ENCODE data around the gene ASPDH. TPM values are rescaled to one million over a fixed set of nuclear protein-coding genes. Genes with fewer than 3 reads are reported as not detected.

ASPDH gene
- total RNA-seq, 2 experiments from 2014 or later, result not detected

DNA sequence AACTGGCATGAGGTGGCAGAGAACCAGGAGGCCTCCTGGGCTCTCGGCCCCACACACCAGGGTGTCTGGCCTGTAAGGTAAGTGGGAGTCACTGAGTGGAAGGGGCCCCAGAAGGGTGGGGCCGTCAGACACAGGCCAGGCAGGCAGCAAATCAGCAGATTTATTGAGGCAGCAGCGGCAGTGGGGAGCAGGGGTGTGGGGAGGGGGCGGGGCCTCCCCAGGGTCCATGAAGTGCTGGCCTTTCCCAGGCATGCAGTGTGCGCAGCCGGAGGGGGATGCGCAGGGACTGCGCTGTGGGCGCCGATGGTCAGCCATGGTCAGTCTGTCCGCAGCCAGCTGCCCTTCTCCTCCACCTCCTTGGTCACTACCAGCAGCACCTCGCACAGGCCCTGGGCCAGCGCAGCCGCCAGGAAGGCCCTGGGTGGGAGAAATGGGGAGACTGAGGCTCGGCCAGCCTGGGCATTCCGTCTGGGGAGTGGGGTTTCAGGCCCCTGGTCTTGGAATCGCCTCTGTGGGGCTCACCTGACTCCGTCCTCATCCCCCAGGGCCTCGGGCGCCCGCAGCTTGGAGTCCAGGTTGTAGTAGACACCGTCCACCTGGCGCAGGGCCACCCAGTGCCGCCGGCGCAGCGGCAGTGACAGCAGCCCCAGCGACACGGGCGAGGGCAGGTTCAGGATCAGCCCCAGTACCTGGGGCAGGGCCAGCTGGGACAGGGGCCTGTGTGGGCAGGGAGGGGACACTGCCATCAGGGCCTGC lies 7.7 kb downstream of the ASPDH start:
- no peak overlapping the region for H3K27ac Mint-ChIP-seq
- ATAC-seq (ENCODE audit: low read depth) (no peak), DNase-seq (no peak)
- no peaks in the 10 kb centered on the region for H3K27me3 Mint-ChIP-seq
- peaks cover 12% of the 10 kb centered on the region for H3K4me1 Mint-ChIP-seq
- H3K9me3 Mint-ChIP-seq, result no peaks in the 10 kb centered on the region
- POLR2A ChIA-PET, result no interaction called here
- no peak overlapping the region for H3K4me3 Mint-ChIP-seq
- H3K36me3 Mint-ChIP-seq, result peaks cover 8% of the 10 kb centered on the region

DNA sequence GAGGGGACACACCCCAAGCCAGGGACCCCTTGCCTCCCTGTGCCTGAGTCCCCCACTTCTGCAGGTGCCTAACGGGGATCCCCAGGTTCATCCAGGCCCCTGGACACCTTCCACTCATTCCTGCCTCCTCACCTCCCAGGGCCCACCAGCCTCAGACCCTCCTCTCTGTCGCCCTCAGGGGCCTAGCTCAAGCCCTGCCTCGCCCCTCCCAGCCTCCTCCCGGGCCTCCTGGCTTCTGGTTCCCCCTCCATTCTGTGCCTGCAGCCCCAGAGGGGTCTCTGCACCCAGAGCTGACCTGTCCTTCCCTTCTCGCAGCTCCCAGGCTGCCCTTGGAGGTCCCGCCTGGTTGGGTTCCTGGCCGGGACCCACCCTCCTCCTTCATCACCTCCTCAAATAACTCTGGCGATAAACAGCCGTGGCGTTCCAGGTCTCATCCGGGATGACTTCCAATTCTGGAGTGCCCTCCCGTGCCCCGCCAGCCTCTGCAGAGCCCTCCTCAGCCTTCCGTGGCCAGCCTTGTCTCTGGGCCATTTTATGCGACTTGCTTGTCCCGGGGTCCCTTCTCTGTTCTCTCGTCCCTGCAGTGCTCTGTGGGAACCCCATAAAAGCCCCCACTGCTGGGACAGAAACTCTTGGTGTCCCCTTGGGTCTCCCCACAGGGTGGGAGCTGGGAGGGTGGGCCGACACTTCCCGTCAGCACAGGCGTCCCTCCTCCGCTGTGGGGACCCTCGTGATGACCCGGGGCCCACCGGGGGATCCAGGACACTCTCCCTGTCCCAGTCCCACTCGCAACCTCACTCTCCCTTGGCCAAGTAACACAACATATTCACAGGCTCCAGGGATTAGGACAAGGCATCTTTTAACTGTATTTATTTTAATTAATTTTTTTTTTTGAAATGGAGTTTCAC lies 11.9 kb downstream of the ASPDH start:
- POLR2A ChIA-PET, result interaction anchor here (1.4 kb wide), 1 partner anchor 9 kb away, joined by 3 read pairs; the partner anchor contains the start of gene JOSD2
- Mint-ChIP-seq H3K27ac (no peak overlapping the region), H3K27me3 (no peaks in the 10 kb centered on the region), H3K4me3 (no peak overlapping the region), H3K9me3 (no peaks in the 10 kb centered on the region), H3K4me1 (no peaks in the 10 kb centered on the region), H3K36me3 (peaks cover 1% of the 10 kb centered on the region)
- DNase-seq (no peak), ATAC-seq (ENCODE audit: low read depth) (no peak)

DNA sequence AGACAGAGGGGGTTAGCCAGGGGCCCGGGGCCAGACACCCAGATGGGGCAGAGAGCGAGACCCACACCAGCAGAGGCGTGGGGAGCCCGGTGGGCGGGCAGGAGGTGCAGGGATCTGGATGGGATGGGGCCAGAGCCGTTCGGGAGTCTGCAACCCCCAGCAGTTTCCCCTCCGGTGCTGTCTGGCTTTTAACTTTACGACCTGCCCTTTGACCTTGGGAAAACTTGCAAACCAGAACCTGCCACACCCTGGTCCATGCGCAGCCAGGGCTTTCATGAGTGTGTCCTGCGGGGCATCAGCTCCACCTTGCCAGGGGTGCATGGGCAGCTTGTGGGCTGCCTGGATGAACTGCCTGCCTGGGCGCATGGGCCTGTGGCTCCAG lies 12.5 kb downstream of the ASPDH start:
- H3K9me3 Mint-ChIP-seq, result no peaks in the 10 kb centered on the region
- H3K4me1 Mint-ChIP-seq, result no peaks in the 10 kb centered on the region
- no peaks in the 10 kb centered on the region for H3K36me3 Mint-ChIP-seq
- POLR2A ChIA-PET, result interaction anchor here (1.4 kb wide), 1 partner anchor 10 kb away, joined by 3 read pairs; the partner anchor contains the start of gene JOSD2
- H3K27me3 Mint-ChIP-seq, result no peaks in the 10 kb centered on the region
- H3K4me3 Mint-ChIP-seq, result no peak overlapping the region
- DNase-seq (no peak), ATAC-seq (ENCODE audit: low read depth) (no peak)
- H3K27ac Mint-ChIP-seq, result no peak overlapping the region

DNA sequence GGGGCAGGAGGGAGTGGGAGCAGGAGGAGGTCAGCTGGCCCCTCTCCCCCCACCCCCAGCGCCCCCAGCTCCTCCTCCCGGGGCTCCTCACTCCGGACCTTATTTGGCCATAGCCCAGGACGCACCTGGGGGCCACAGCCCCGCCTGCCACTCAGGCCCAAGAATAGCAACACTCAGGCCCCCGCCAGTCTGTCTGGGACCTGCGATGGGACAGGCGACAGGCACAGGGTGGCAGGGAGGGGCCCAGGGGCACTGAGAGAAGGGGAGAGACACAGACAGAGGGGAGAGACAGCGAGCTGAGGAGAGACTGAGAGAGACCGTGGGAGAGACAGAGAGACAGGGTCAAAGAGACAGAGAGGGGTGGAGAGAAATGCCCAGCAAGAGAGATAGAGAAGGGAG lies 13.0 kb downstream of the ASPDH start:
- no peaks in the 10 kb centered on the region for H3K36me3 Mint-ChIP-seq
- no peaks in the 10 kb centered on the region for H3K4me1 Mint-ChIP-seq
- no peaks in the 10 kb centered on the region for H3K9me3 Mint-ChIP-seq
- DNase-seq, result no peak
- no peaks in the 10 kb centered on the region for H3K27me3 Mint-ChIP-seq
- H3K27ac Mint-ChIP-seq, result no peak overlapping the region
- ATAC-seq (ENCODE audit: low read depth), result no peak
- H3K4me3 Mint-ChIP-seq, result no peak overlapping the region
- POLR2A ChIA-PET, result interaction anchor here (1.4 kb wide), 1 partner anchor 10 kb away, joined by 3 read pairs; the partner anchor contains the start of gene JOSD2

DNA sequence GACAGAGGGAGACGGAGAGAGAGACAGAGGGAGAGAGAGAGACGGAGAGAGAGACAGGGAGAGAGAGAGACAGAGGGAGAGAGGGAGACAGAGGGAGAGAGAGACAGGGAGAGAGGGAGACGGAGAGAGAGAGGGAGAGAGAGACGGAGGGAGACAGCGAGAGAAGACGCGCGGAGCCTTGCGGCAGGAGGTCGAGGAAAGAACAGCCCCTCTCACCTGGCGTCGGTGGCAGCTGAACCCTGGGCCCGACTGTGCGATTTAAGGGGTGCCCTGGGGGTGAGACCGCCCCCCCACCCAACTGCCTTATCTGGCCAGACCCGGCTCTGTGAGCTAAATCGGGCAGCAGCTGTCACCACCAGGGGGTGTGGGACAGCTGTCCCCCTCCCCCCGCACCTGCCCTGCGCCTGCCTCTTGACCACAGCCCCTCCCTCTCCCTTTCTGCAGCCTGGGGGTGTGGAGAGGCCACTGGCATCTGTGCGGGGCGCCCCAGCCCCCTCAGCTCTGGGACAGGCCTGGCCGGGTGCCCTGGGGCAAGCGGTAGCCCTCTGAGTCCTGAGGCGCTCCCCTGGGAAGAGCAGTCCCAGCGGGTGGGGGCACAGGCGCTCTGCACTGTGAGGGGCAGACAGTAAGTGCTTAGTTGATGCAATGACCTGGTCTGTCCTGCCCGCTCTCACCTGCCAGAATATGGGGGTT lies 13.5 kb downstream of the ASPDH start:
- ATAC-seq (ENCODE audit: low read depth) (peak; percentile 40), DNase-seq (no peak)
- no peak overlapping the region for H3K27ac Mint-ChIP-seq
- POLR2A ChIA-PET, result interaction anchor here (1.4 kb wide), 1 partner anchor 11 kb away, joined by 3 read pairs; the partner anchor contains the start of gene JOSD2
- no peaks in the 10 kb centered on the region for H3K4me1 Mint-ChIP-seq
- H3K36me3 Mint-ChIP-seq, result no peaks in the 10 kb centered on the region
- H3K9me3 Mint-ChIP-seq, result no peaks in the 10 kb centered on the region
- H3K4me3 Mint-ChIP-seq, result no peak overlapping the region
- no peaks in the 10 kb centered on the region for H3K27me3 Mint-ChIP-seq

DNA sequence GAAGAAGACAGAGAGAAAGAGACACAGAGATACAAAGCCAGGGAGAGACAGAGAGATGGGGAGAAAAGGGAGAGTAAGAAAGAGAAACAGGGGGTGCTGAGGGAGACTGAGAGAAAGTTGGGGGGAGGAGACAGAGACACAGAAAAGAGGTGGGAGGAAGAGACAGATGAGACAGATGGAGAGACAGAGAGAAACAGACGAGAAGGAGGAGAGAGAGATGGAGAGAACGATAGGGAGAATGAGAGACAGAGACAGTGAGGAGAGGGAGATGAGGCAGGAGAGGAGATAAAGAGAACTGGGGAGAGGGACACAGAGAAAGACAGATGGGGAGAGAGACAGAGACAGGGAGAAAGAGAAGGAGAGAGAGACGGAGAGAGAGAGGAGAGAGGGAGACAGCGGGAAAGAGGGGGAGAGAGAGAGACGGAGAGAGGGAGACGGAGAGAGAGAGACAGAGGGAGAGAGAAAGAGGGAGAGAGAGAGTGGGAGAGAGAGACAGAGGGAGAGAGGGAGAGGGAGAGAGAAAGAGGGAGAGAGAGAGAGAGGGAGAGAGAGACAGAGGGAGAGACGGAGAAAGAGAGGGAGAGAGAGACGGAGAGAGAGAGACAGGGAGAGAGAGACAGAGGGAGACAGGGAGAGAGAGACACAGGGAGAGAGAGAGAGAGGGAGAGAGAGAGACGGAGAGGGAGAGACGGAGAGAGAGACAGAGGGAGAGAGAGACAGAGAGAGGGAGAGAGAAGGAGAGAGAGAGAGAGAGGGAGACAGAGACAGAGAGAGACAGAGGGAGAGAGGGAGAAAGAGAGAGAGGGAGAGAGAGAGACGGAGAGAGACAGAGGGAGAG lies 15.3 kb downstream of the ASPDH start:
- no peaks in the 10 kb centered on the region for H3K4me1 Mint-ChIP-seq
- no peak overlapping the region for H3K4me3 Mint-ChIP-seq
- DNase-seq, result no peak
- no peak for ATAC-seq (ENCODE audit: low read depth)
- POLR2A ChIA-PET, result no interaction called here
- no peaks in the 10 kb centered on the region for H3K27me3 Mint-ChIP-seq
- H3K27ac Mint-ChIP-seq, result no peak overlapping the region
- no peaks in the 10 kb centered on the region for H3K9me3 Mint-ChIP-seq
- no peaks in the 10 kb centered on the region for H3K36me3 Mint-ChIP-seq

DNA sequence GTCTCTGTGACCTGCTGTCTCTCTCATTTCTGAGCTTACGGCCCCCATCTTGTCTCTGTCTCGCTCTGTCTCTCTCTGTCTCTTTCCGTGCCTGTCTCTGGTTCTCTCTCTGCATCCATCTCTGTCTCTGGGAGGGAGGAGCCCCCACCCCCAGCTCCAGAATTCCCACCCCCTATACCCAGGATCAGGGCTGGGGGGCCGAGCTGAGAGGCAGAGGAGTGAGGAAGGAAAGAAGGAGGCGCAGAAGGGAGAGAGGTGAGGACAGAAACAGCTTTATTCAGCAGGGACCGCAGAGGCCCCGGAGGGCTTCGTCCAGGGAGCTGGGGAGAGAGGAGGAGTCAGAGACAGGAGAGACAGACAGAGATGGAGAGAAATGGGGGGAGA lies 16.7 kb downstream of the ASPDH start:
- peaks cover under 1% of the 10 kb centered on the region for H3K27me3 Mint-ChIP-seq
- peaks cover 5% of the 10 kb centered on the region for H3K4me1 Mint-ChIP-seq
- H3K4me3 Mint-ChIP-seq, result no peak overlapping the region
- H3K36me3 Mint-ChIP-seq, result no peaks in the 10 kb centered on the region
- no peak for ATAC-seq (ENCODE audit: low read depth)
- POLR2A ChIA-PET, result no interaction called here
- H3K9me3 Mint-ChIP-seq, result no peaks in the 10 kb centered on the region
- no peak overlapping the region for H3K27ac Mint-ChIP-seq
- no peak for DNase-seq

DNA sequence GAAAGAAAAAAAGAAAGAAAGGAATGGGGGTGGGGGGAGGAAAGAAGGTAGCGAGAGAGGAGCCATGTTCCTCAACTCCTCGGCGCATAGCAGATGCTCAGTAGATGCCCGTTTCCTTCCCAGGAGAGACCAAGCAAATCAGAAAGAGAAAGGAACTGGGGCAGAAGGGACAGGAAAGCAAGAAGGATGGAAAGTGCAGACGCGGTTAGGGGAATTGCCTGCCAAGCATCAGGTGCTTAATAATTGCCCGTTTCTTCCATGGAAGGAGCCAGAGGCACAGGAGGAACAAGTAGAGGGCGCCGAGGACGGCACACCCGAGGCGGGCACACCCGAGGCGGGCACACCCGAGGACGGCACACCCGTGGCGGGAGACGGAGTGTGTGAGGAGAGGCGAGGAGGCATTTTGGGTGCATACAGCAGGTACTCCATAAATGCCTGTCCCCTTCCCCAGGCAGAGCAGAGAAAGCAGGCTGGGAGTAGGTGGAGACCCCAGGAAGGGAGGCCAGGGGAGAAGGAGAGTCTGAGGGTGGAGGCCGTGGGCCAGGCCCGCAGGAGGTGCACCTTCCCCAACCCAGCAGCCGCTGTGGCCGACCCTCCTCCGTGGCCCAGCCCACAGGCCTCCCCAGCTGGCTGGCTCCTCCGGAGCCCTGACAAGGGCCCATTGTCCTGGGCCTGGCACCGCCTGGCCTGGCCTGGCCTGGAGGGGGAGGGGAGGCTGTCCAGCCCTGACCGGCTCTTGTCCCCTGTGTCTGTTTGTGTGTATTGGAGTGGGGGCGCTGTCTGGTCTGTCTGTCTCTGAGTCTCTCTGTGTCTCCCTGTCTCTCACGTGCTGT lies 17.3 kb downstream of the ASPDH start:
- Mint-ChIP-seq H3K27ac (no peak overlapping the region), H3K27me3 (peaks cover 5% of the 10 kb centered on the region), H3K36me3 (no peaks in the 10 kb centered on the region), H3K4me1 (peaks cover 11% of the 10 kb centered on the region), H3K9me3 (no peaks in the 10 kb centered on the region), H3K4me3 (no peak overlapping the region)
- no peak for DNase-seq
- ATAC-seq (ENCODE audit: low read depth), result no peak
- POLR2A ChIA-PET, result no interaction called here

DNA sequence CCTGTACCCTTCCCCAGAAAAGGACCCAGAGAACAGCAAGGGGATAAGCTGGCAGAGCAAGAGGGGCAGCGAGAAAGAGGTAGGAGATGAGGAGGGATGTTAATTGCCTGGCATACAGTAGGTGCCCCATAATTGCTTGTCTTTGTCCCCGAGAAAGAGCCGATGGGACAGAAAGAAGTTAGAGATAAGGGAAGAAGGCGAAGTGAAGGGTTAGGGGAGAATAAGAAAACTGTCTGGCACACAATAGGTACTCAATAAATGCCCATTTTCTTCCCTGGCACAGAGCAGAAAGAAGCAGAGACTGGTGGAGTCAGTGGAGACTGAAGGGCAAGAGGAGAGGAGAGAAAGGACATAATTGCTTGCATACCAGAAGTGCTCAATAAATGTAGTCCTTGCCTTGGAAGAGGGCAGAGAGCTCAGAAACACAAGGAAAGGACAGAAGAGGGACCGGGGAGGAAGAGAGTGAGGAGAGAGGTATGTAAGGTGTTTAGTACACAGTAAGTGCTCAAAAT lies 18.6 kb downstream of the ASPDH start:
- DNase-seq (no peak), ATAC-seq (ENCODE audit: low read depth) (no peak)
- Mint-ChIP-seq H3K36me3 (no peaks in the 10 kb centered on the region), H3K9me3 (no peaks in the 10 kb centered on the region), H3K27ac (peak overlapping the region; percentile 4), H3K27me3 (peaks cover 5% of the 10 kb centered on the region), H3K4me3 (no peak overlapping the region), H3K4me1 (peaks cover 13% of the 10 kb centered on the region)
- POLR2A ChIA-PET, result interaction anchor here (0.6 kb wide), 1 partner anchor 131 kb away, joined by 3 read pairs; no protein-coding TSS in a partner anchor

DNA sequence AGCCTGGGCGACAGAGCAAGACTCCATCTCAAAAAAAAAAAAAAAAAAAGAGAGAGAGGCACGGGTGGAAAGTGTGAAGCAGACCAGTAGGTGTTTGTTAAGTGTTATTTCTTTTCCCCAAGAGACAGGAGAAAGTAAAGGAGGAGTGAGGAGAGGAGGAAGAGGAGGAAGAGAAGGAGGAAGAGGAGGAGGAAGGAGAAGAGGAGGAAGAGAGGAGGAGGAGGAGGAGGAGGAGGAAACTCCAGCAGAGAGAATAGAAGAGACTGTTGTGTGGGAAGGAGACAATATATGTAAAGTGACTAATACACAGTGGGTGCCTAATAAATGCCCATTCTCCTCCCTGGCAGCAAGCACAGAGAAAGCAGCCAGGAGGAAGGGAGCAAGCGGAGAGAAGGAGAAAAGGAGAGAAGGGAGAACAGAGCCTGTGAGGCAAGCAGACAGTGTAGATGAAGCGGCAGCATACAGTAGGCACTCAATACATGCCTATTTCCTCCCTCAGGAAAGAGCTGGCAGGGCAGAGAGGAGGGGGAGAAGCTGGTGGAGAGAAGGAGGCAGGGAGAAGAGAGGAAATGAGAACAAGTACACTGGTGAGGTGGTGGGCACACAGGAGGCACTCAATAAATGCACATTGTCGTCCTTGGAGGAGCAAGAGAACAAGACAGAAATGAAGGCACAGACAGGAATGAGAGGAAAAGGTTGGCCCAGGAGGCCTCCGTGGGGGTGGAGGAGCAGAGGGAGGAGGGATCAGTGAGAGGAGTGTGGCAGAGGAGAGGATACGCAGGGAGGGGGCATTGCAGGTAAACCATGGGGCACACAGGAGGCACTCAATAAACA lies 19.3 kb downstream of the ASPDH start:
- no peaks in the 10 kb centered on the region for H3K9me3 Mint-ChIP-seq
- POLR2A ChIA-PET, result interaction anchor here (0.6 kb wide), 1 partner anchor 131 kb away, joined by 3 read pairs; no protein-coding TSS in a partner anchor
- no peak overlapping the region for H3K4me3 Mint-ChIP-seq
- no peak overlapping the region for H3K27ac Mint-ChIP-seq
- H3K36me3 Mint-ChIP-seq, result no peaks in the 10 kb centered on the region
- no peak for ATAC-seq (ENCODE audit: low read depth)
- H3K27me3 Mint-ChIP-seq, result peaks cover 5% of the 10 kb centered on the region
- peaks cover 13% of the 10 kb centered on the region for H3K4me1 Mint-ChIP-seq
- DNase-seq, result no peak

DNA sequence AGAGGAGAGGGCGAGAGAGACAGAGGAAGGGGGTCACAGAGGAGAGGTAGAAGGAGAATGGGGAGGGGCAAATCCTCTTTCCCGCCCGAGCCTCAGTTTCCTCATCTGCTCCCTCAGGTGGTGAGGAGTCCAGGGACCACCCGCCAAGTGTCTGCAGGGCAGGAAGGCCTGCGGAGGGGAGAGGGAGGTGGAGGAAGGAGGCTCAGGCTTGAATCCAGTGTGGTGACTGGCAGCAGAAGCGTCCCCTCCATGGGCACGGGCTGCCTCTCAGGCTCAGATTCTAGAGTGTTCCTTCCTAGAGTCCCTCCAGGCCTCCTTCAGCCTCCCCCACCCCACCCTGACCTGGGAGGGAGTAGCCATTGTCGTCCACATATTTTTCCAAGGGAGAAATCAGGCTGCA lies 20.5 kb downstream of the ASPDH start:
- Mint-ChIP-seq H3K27ac (no peak overlapping the region), H3K4me1 (peaks cover 15% of the 10 kb centered on the region), H3K27me3 (peaks cover 5% of the 10 kb centered on the region), H3K36me3 (no peaks in the 10 kb centered on the region), H3K9me3 (no peaks in the 10 kb centered on the region), H3K4me3 (no peak overlapping the region)
- no peak for DNase-seq
- POLR2A ChIA-PET, result no interaction called here
- ATAC-seq (ENCODE audit: low read depth), result no peak
